ENCODE measurements around the gene FXYD4.
A peak's percentile ranks its signal among the peaks of the same experiment; 100 is the strongest.

The FXYD4 gene

DNA sequence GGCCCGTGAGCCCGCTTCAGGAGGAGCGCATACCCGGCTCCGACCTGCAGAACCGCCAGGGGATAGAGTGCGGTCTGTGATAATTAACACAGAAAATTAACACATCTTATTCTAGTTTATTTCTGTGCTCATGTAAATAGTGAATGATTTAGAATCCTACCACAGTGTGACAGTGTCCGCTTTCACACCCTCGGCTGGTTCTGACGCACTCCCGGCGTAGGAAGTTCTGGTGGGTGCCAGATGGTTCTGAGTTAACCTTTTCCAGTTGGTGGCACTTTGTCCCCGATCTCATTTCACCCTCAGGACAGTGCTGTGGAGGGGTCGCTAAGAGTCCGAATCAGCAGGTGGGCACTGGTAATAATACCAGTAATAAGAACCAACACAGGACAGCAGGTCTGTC is 28.3 kb upstream of the FXYD4 start:
- no peak for DNase-seq (ENCODE audit: extremely low read depth in 1 of 2, low read depth in 1 of 2)

- DNase-seq (ENCODE audit: extremely low read depth in 1 of 2, low read depth in 1 of 2) = no peak
These were observed 27.4 kb upstream of the FXYD4 start for GRCh38 chr10:43344051-43344450.

DNA sequence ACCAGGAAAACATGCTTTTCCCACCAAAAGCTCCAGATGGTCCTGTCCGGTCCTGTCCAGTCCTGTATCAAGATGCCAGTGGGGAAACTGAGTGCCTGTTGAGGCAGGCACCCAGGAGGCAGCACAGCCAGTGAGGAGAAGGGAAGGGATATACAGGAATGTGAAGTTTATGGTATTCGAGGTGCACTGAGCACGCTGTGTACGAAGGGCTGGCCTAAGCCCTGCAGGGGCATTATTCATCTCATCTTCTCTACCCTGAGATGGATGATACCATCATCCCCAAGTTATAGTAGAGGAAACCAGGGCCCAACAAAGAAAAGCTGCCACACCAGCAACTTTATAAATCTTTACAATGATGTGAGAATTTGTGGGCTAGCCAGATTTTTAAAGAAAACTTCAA is 23.4 kb upstream of the FXYD4 start:
- no peak for DNase-seq (ENCODE audit: extremely low read depth in 1 of 2, low read depth in 1 of 2)

DNA sequence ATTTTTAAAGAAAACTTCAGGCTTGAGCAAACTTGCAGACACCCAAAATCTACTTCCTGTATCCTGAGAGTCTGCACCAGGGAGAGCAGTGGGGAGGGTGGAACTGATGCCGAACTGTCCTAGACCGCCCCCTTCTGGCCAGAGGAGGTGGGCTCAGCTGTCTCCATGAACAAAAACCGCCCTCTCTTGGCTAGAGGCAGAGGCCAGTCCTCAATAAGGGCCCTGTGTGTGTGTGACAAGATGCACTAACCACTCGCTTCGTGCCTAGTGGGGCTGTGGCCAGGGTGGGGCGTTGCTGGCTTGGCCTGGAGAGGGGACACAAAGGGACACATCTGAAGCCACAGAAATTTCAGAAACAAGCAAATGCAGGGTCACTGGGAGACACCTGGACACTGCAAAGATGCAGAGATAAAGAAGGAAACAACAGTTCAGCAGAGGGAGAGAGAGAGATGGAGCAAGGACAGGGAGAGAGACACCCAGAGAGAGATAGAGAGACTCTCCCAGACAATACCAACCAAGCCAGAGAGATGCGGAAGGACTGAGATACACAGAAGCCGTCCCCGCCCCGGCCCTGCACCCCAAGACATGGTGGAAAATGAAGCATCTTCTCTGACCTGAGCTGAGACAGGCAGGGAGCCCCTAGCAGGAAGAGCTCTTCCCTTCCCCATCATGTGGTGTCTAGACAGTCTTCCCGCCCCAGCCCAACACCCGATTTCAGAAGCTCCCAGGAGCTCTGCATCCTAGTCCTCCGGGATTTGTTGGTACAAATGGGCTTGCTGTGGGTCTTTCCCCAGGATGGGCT is 22.7 kb upstream of the FXYD4 start:
- DNase-seq (ENCODE audit: extremely low read depth in 1 of 2, low read depth in 1 of 2) = peak; percentile 53 to 69

- no peak for DNase-seq (ENCODE audit: extremely low read depth in 1 of 2, low read depth in 1 of 2)
These were observed 21.3 kb upstream of the FXYD4 start for GRCh38 chr10:43350156-43350555.

DNA sequence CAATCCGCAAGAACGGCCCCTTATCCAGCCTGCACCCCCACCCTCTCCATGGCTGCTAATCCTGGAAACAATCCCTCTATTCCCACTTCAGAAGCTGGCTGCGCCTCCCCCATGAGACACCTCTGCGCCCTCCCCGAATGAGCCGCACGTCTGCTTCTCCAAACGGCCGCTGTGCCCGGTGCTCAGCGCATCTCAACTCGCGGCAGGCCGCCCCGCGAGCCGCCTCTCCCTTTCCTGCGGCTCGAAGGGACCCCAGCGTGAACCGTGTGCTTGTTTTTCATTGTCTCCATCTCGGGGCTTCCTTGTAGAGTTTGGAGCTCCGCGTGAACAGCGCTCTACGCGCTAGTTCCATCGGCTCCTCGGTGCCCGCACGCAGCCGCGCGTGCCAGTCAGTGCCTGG is 20.8 kb upstream of the FXYD4 start:
- DNase-seq (ENCODE audit: extremely low read depth in 1 of 2, low read depth in 1 of 2) = no peak

DNA sequence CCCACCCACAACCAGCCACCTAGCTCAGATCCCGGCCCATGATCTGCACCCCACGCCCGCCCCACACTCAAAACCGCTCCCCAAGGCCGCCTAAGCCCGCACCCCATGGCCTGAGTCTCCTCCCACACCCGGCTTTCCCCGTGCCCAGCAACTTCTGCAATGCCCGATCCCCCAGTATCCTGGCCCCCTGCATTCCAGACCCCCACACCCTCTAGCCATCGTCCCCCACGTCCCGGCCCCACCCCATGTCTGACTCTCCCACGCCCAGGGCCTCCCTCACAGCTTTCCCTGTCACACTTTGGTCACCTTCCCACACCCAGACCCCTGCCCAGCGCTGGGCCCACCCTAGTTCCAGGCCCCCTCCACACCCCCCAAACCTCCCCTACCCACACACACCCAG is 20.1 kb upstream of the FXYD4 start:
- DNase-seq (ENCODE audit: extremely low read depth in 1 of 2, low read depth in 1 of 2) = no peak

DNA sequence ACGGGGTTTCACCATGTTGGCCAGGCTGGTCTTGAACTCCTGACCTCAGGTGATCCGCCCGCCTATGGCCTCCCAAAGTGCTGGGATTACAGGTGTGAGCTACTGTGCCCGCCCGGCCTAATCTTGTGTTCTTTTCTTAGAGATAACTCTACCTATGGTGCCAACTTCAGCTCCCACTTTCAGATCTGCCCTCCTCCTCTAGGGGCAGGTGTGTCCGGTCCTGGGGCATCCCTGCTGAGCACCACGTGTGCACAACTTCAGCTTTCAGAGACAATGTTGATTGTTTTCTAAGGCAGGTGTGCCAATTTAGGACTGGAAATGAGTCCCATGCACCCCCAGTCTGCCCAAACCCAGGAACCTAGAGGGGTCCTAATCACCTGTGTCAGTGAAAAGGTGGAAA is 18.5 kb upstream of the FXYD4 start:
- DNase-seq (ENCODE audit: extremely low read depth in 1 of 2, low read depth in 1 of 2) = no peak

DNA sequence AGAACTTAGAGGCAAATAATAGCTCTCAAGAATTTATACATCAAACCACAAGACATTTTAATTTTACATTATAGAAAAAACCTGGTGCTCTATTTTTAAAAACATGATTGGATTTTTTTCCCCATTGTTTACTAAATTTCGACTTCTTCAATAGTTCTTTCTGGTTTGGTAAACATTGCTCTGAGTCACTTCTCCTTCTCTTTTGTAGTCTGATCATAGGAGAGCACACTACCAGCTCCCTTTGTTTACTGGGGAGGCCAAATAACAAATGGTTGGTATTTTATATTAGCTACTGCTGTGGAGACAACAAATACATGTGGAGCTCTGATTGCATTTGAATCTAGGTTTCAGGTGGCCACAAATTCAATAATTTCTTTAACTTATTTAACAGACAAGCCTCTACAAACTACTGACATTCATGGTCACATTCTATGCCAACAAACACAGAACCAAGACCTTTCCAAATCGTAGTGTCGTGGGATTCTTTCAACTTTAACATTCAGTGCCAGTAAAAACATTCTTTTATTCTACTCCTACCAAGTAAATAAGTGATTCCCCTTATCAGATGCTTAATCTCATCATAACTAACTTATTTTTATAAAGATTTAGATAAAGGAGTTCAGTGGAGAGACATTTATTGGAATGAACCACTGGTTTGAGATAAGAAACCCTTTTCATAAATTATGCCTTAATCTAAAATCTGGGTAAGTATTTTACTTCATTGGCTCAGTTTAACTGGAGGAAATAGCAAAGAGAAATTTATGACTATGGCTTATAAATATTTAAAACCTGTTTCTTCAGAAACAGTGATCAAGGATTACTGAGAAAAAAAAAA is 17.7 kb upstream of the FXYD4 start:
- DNase-seq (ENCODE audit: extremely low read depth in 1 of 2, low read depth in 1 of 2) = no peak

DNA sequence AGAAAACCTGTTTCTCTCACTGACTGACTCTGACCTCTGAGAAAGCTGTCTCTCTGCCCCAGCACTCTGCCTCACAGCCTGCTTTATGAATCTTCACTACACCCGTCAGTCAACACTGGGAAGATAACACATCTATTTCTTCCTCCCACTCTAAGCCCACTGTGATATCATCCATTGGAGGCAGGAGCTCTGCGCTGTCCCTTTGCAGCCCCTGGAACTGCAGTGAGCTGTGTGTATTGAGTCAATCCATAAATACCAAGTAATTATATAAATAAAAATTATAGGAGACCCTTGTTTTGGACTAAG is 17.2 kb upstream of the FXYD4 start:
- no peak for DNase-seq (ENCODE audit: extremely low read depth in 1 of 2, low read depth in 1 of 2)

- no peak for DNase-seq (ENCODE audit: extremely low read depth in 1 of 2, low read depth in 1 of 2)
These were observed 16.5 kb upstream of the FXYD4 start for GRCh38 chr10:43354879-43355380.

- DNase-seq (ENCODE audit: extremely low read depth in 1 of 2, low read depth in 1 of 2) = peak in 1 of 2 donors; percentile 28
These were observed 15.6 kb upstream of the FXYD4 start for GRCh38 chr10:43355749-43356371.

- DNase-seq (ENCODE audit: extremely low read depth in 1 of 2, low read depth in 1 of 2) = no peak
These were observed 11.3 kb upstream of the FXYD4 start for GRCh38 chr10:43360086-43360485.

DNA sequence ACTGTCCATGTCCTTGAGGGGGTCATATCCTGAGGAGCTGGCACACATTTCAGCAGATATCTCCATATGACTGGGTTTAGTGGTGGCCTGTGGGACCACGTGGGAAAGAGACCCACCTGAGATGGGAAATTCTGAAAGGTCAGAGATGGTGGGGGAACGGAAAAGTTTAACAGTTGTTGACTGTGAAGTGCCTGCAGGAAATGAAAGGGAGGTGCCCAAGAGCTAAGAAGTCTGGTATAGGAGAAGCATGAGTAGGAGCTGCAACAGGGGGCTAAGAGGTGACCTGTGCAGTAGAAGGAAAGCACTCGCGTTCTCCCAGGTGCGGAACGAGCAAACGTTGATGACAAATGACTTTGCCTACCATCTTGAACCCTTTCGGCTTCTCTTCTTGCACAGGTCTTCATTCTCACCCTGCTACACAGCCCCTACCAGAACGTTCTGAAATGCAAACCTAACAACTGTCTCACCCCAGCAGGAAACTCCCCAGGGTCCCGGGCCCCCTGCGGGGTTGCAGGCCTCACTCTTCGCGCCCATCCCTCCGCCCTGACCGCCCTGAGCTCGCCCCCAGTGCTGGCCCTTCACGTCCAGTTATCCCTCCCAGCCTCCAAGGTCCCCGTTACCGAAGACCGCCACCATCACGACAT is 9.8 kb upstream of the FXYD4 start:
- DNase-seq (ENCODE audit: extremely low read depth in 1 of 2, low read depth in 1 of 2) = no peak

DNA sequence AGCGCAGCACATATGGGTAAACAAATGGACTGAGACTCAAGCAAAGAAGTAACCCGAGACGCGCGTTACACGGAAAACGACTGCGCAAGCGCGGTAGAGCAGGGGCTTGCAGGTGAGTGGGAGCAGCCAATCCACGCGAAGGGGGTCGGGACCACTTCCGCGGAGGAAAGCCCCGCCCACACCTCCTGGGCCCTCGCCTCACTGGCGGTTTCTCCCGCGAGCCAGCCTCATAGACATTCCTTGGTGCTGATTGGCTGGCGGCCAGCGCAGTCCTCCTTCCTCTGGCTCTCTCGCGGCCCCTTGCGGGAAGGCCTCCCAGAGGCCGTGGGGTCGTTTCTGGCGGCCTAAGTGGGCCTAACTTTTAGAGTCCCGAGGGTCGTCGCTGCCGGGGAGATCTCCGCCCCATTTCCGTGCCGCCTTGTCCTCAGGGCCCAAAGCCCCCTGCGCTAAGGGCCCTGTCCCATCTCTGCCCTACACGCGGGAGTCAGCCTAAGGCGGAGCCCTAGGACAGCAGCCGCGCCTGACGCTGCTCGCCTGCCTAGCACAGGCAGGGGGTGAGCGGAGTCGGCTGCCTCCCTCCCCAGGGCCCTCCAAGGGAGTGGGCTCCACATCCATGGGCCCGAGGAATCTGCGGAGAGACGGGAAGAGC is 9.1 kb upstream of the FXYD4 start:
- peak; percentile 91 to 100 for DNase-seq (ENCODE audit: extremely low read depth in 1 of 2, low read depth in 1 of 2)

GRCh38 chr10:43365001-43365400 is 6.4 kb upstream of the FXYD4 start:
- no peak for DNase-seq (ENCODE audit: extremely low read depth in 1 of 2, low read depth in 1 of 2)

- DNase-seq (ENCODE audit: extremely low read depth in 1 of 2, low read depth in 1 of 2) = no peak
These were observed 1.5 kb upstream of the FXYD4 start for GRCh38 chr10:43369921-43370320.

GRCh38 chr10:43370671-43371215 is 693 bp upstream of the FXYD4 start:
- DNase-seq (ENCODE audit: extremely low read depth in 1 of 2, low read depth in 1 of 2) = no peak

GRCh38 chr10:43372765-43373361 is 1.4 kb downstream of the FXYD4 start:
- no peak for DNase-seq (ENCODE audit: extremely low read depth in 1 of 2, low read depth in 1 of 2)

DNA sequence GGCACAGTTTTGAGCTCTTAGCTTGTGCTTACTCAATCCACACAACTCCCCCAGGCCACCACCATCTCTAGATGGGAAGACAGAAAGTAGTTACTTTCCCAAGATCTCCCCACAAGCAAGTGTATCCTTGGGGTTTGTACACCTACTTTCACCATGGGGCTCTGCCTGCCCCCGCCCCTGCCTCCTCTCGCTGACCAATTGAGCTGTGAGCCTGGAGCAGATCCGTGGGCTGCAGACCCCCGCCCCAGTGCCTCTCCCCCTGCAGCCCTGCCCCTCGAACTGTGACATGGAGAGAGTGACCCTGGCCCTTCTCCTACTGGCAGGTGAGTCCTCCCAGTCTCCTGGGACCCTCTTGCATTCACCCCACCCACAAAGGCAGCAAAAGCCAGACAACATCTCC is 2.0 kb downstream of the FXYD4 start:
- DNase-seq (ENCODE audit: extremely low read depth in 1 of 2, low read depth in 1 of 2) = no peak
